Sigmoid colon (tissue), 7 donors: ENCODE results near the gene GABBR2. TPM values are rescaled to one million over a fixed set of nuclear protein-coding genes. Genes with fewer than 3 reads are reported as not detected.
A peak's percentile ranks its signal among the peaks of the same experiment; 100 is the strongest.

Experiments used
- DNase-seq: peaks from one replicate; pipeline ENCODE4 v3.0.0-alpha.2; 2019
- H3K27ac ChIP-seq, 4 donors: fragments of 200-600 bp; sonication (generic); one replicate each; pipeline ENCODE4 v1.5.1; 2016 to 2019; ENCODE audit warnings: mild to moderate bottlenecking in 1 of 4
- H3K27me3 ChIP-seq, 3 donors: fragments of 200-600 bp; sonication (generic); one replicate each; pipeline ENCODE4 v1.5.1; 2019; ENCODE audit warnings: mild to moderate bottlenecking in 1 of 3
- H3K36me3 ChIP-seq, 4 donors: fragments of 200-600 bp; sonication (generic); one replicate each; pipeline ENCODE4 v1.5.1; 2016 to 2019
- H3K4me1 ChIP-seq, 4 donors: fragments of 200-600 bp; sonication (generic); one replicate each; pipeline ENCODE4 v1.5.1; 2017 to 2019
- H3K4me3 ChIP-seq, 4 donors: fragments of 200-600 bp; sonication (generic); one replicate each; pipeline ENCODE4 v1.5.1; 2017 to 2019; ENCODE audit warnings: mild to moderate bottlenecking in 2 of 4, moderate library complexity in 1 of 4
- H3K9me3 ChIP-seq, 4 donors: fragments of 200-600 bp in 3 of 4; sonication (generic) in 3 of 4; one replicate each; pipeline versions ENCODE4 v1.5.1 to v1.6.1; 2013 to 2019
- CTCF ChIP-seq, 4 experiments: fragments of 450-650 bp in 3 of 4; fragments of 200-600 bp in 1 of 4; IDR thresholded peaks; one replicate each; pipeline ENCODE4 v1.5.1; 2016 to 2019; ENCODE audit warnings: antibody characterized with exemption in 4 of 4, mild to moderate bottlenecking in 3 of 4, moderate library complexity in 2 of 4
- EP300 ChIP-seq, 4 donors: sonication (generic); formaldehyde crosslinking; IDR thresholded peaks; one replicate each; pipeline ENCODE4 v1.6.1; 2017; ENCODE audit warnings: antibody characterized with exemption in 4 of 4
- POLR2A ChIP-seq, 2 donors: fragments of 450-650 bp; IDR thresholded peaks; one replicate each; pipeline ENCODE4 v1.6.1; 2016; ENCODE audit warnings: antibody characterized with exemption in 2 of 2, mild to moderate bottlenecking in 2 of 2, moderate library complexity in 2 of 2
- POLR2AphosphoS5 ChIP-seq, 4 donors: sonication (generic); formaldehyde crosslinking; IDR thresholded peaks; one replicate each; pipeline ENCODE4 v1.6.1; 2017; ENCODE audit warnings: antibody characterized with exemption in 4 of 4
- WGBS, 2 donors: extraction: QIAGEN DNeasy Blood & Tissue Kit; methylation state at CpG; one replicate each; pipeline ENCODE4 v1.1.7; 2013; 5-methylcytosine and 5-hydroxymethylcytosine counted together
- intact Hi-C: fragments of 100-400 bp; cut with DNase I; formaldehyde crosslinking; loops from one replicate; pipeline ENCODE4 v1.15.1; 2023
- polyA plus RNA-seq, 3 donors: library from polyadenylated mRNA; stranded (reverse); fragments of 200-250 nt; gene quantifications; one replicate each; pipeline ENCODE4 v1.2.3, GENCODE V29; 2013
- total RNA-seq, 4 donors: library from RNA; depleted of rRNA; stranded (reverse); fragments of >200 nt; gene quantifications; one replicate each; pipeline ENCODE4 v1.1.0, GENCODE V29; 2016
- donor health status: healthy with polysubstance abuse.
- donor health status: Bipolar disorder and iron deficiency.
- donor health status: healthy.

GABBR2 gene
- total and polyA plus RNA-seq, 7 donors, result under 0.01 to 0.04 (median under 0.01) TPM; not detected in 4

GRCh38 chr9:98732091-98732490, 23.4 kb upstream of the GABBR2 start:
- intact Hi-C loops, result no loop called here
- Histone ChIP-seq H3K27ac (no peak overlapping the region), H3K27me3 (no peaks in the 10 kb centered on the region), H3K36me3 (peaks cover 0 to 40% (median 11%) of the 10 kb centered on the region in 4 donors), H3K4me3 (no peak overlapping the region), H3K4me1 (peaks cover 0 to 12% (median 7%) of the 10 kb centered on the region in 4 donors), H3K9me3 (no peaks in the 10 kb centered on the region)
- no peak for TF ChIP-seq POLR2AphosphoS5 (IDR thresholded peaks at IDR 0.05)
- TF ChIP-seq POLR2A (IDR thresholded peaks at IDR 0.05), result no peak
- TF ChIP-seq CTCF (IDR thresholded peaks at IDR 0.05), result no peak
- TF ChIP-seq EP300 (IDR thresholded peaks at IDR 0.05), result no peak
- 88 to 91% methylated on average over 10 of the region's 10 CpGs for WGBS, 2 donors
- no peak for DNase-seq

GRCh38 chr9:98730871-98731270, 22.1 kb upstream of the GABBR2 start:
- DNase-seq, result no peak
- Histone ChIP-seq H3K4me3 (no peak overlapping the region), H3K36me3 (peaks cover 0 to 28% (median 5%) of the 10 kb centered on the region in 4 donors), H3K27ac (peak overlapping the region in 1 of 4 donors; percentile 3), H3K9me3 (no peaks in the 10 kb centered on the region), H3K27me3 (no peaks in the 10 kb centered on the region), H3K4me1 (peaks cover 0 to 12% (median 7%) of the 10 kb centered on the region in 4 donors)
- intact Hi-C loops, result no loop called here
- WGBS, 2 donors, result 88 to 91% methylated on average over 5 of the region's 5 CpGs
- TF ChIP-seq POLR2A (IDR thresholded peaks at IDR 0.05) (no peak), EP300 (IDR thresholded peaks at IDR 0.05) (no peak), CTCF (IDR thresholded peaks at IDR 0.05) (no peak), POLR2AphosphoS5 (IDR thresholded peaks at IDR 0.05) (no peak)

GRCh38 chr9:98728500-98728899, 19.8 kb upstream of the GABBR2 start:
- Histone ChIP-seq H3K27me3 (peaks cover 0 to 4% (median 0%) of the 10 kb centered on the region in 3 donors), H3K4me3 (no peak overlapping the region), H3K9me3 (peaks cover 0 to 3% (median 0%) of the 10 kb centered on the region in 4 donors), H3K27ac (no peak overlapping the region), H3K4me1 (peaks cover 0 to 12% (median 7%) of the 10 kb centered on the region in 4 donors), H3K36me3 (peaks cover 0 to 5% (median 0%) of the 10 kb centered on the region in 4 donors)
- intact Hi-C loops, result no loop called here
- TF ChIP-seq POLR2AphosphoS5 (IDR thresholded peaks at IDR 0.05) (no peak), EP300 (IDR thresholded peaks at IDR 0.05) (no peak), CTCF (IDR thresholded peaks at IDR 0.05) (no peak), POLR2A (IDR thresholded peaks at IDR 0.05) (no peak)
- DNase-seq, result no peak
- 90% methylated on average over 11 of the region's 11 CpGs for WGBS, 2 donors

GRCh38 chr9:98727428-98727827, 18.7 kb upstream of the GABBR2 start:
- Histone ChIP-seq H3K36me3 (peaks cover 0 to under 1% (median 0%) of the 10 kb centered on the region in 4 donors), H3K27me3 (peaks cover 0 to 12% (median 0%) of the 10 kb centered on the region in 3 donors), H3K27ac (no peak overlapping the region), H3K4me3 (no peak overlapping the region), H3K4me1 (peaks cover 0 to 12% (median 7%) of the 10 kb centered on the region in 4 donors), H3K9me3 (peaks cover 0 to 3% (median 0%) of the 10 kb centered on the region in 4 donors)
- WGBS, 2 donors, result 65 to 68% methylated on average over 7 of the region's 7 CpGs
- no peak for DNase-seq
- intact Hi-C loops, result no loop called here
- TF ChIP-seq CTCF (IDR thresholded peaks at IDR 0.05) (no peak), POLR2A (IDR thresholded peaks at IDR 0.05) (no peak), POLR2AphosphoS5 (IDR thresholded peaks at IDR 0.05) (no peak), EP300 (IDR thresholded peaks at IDR 0.05) (no peak)

GRCh38 chr9:98726735-98727134, 18.0 kb upstream of the GABBR2 start:
- Histone ChIP-seq H3K36me3 (no peaks in the 10 kb centered on the region), H3K27ac (no peak overlapping the region), H3K27me3 (peaks cover 0 to 13% (median 0%) of the 10 kb centered on the region in 3 donors), H3K4me3 (no peak overlapping the region), H3K9me3 (peaks cover 0 to 3% (median 0%) of the 10 kb centered on the region in 4 donors), H3K4me1 (peaks cover 0 to 12% (median 7%) of the 10 kb centered on the region in 4 donors)
- TF ChIP-seq EP300 (IDR thresholded peaks at IDR 0.05), result no peak
- TF ChIP-seq POLR2AphosphoS5 (IDR thresholded peaks at IDR 0.05), result no peak
- no peak for TF ChIP-seq CTCF (IDR thresholded peaks at IDR 0.05)
- TF ChIP-seq POLR2A (IDR thresholded peaks at IDR 0.05), result no peak
- 52 to 68% methylated on average over 5 of the region's 5 CpGs for WGBS, 2 donors
- no peak for DNase-seq
- intact Hi-C loops, result no loop called here
